Hepatocyte (in vitro differentiated cells): ENCODE data around the gene IGSF23. TPM values are rescaled to one million over a fixed set of nuclear protein-coding genes. Genes with fewer than 3 reads are reported as not detected.
"Not testable (repeated sequence)": the region's sequence is repeated elsewhere in the genome, so short reads cannot be mapped to it uniquely, and the experiment has no call there.

Experiments used
- DNase-seq: peaks from one replicate; pipeline ENCODE4 v3.0.0-alpha.2; 2016; ENCODE audit warnings: low spot score
- H2AFZ ChIP-seq: fragments of 200-600 bp; sonication (generic); 2 replicates; pipeline ENCODE4 v1.6.0; 2016; ENCODE audit warnings: antibody characterized with exemption, mild to moderate bottlenecking
- H3K27ac ChIP-seq: fragments of 200-600 bp; sonication (generic); 2 replicates; pipeline ENCODE4 v1.5.1; 2016; ENCODE audit warnings: mild to moderate bottlenecking
- H3K27me3 ChIP-seq: fragments of 200-600 bp; sonication (generic); 2 replicates; pipeline ENCODE4 v1.6.1; 2016
- H3K36me3 ChIP-seq: fragments of 200-600 bp; sonication (generic); replicated peaks from 2 replicates; pipeline ENCODE4 v1.5.1; 2016; ENCODE audit warnings: low read depth; ENCODE audit not compliant: insufficient read depth
- H3K4me1 ChIP-seq: fragments of 200-600 bp; sonication (generic); 2 replicates; pipeline ENCODE4 v1.5.1; 2016; ENCODE audit warnings: mild to moderate bottlenecking, moderate library complexity; ENCODE audit not compliant: insufficient read depth
- H3K4me2 ChIP-seq: fragments of 200-600 bp; sonication (generic); 2 replicates; pipeline ENCODE4 v1.6.0; 2016
- H3K4me3 ChIP-seq: fragments of 200-600 bp; sonication (generic); 2 replicates; pipeline ENCODE4 v1.5.1; 2016; ENCODE audit warnings: mild to moderate bottlenecking
- H3K79me2 ChIP-seq: fragments of 200-600 bp; sonication (generic); 2 replicates; pipeline ENCODE4 v1.6.0; 2017; ENCODE audit warnings: mild to moderate bottlenecking
- H3K9me2 ChIP-seq: fragments of 200-600 bp; sonication (generic); replicated peaks from 2 replicates; pipeline ENCODE4 v1.6.0; 2017; ENCODE audit warnings: mild to moderate bottlenecking; ENCODE audit not compliant: insufficient read depth
- H3K9me3 ChIP-seq: fragments of 200-600 bp; sonication (generic); 2 replicates; pipeline ENCODE4 v1.5.1; 2016; ENCODE audit warnings: low read depth, mild to moderate bottlenecking
- H4K20me1 ChIP-seq: fragments of 200-600 bp; sonication (generic); 2 replicates; pipeline ENCODE4 v1.6.0; 2016; ENCODE audit warnings: mild to moderate bottlenecking; ENCODE audit not compliant: insufficient read depth, poor library complexity, severe bottlenecking
- CTCF ChIP-seq: fragments of 200-600 bp; sonication (generic); IDR thresholded peaks from 2 replicates; pipeline ENCODE4 v1.5.1; 2016; ENCODE audit warnings: antibody characterized with exemption, mild to moderate bottlenecking; ENCODE audit not compliant: poor library complexity
- EZH2 ChIP-seq: fragments of 200-600 bp; sonication (generic); IDR thresholded peaks from 2 replicates; pipeline ENCODE4 v1.6.1; 2016; ENCODE audit warnings: antibody characterized with exemption, mild to moderate bottlenecking, borderline replicate concordance
- EZH2phosphoT487 ChIP-seq: fragments of 200-600 bp; sonication (generic); IDR thresholded peaks from one replicate; pipeline ENCODE4 v1.6.1; 2018; ENCODE audit warnings: antibody characterized with exemption, mild to moderate bottlenecking, low read depth, moderate library complexity; ENCODE audit not compliant: unreplicated experiment, severe bottlenecking
- WGBS: methylation state at CpG from one replicate; pipeline ENCODE4 v1.1.6; 2016; ENCODE audit warnings: low lambda C conversion rate; ENCODE audit errors: missing lambda C conversion rate; 5-methylcytosine and 5-hydroxymethylcytosine counted together
- polyA plus RNA-seq: library from polyadenylated mRNA; unstranded; fragments of >200 nt; fragmentation: Nextera tagmentation; extraction: Ambion mirVana; gene quantifications from 2 replicates; pipeline ENCODE4 v1.2.1, GENCODE V29; 2016
- total RNA-seq: library from RNA; depleted of rRNA; stranded (reverse); fragments of >200 nt; gene quantifications from 2 replicates; pipeline ENCODE4 v1.2.3, GENCODE V29; 2014

Gene IGSF23
- total and polyA plus RNA-seq, 2 experiments from 2014 or later: 2.1 to 3.8 TPM

GRCh38 chr19:44587963-44588770 lies 25.2 kb upstream of the IGSF23 start:
- DNase-seq: peak; percentile 55
- no peaks in the 10 kb centered on the region for H4K20me1 ChIP-seq
- peak; percentile 23 for TF ChIP-seq CTCF
- no peak for TF ChIP-seq EZH2
- H3K79me2 ChIP-seq: no peaks in the 10 kb centered on the region
- no peak overlapping the region for H2AFZ ChIP-seq
- no peaks in the 10 kb centered on the region for H3K9me2 ChIP-seq
- H3K4me3 ChIP-seq: no peak overlapping the region
- H3K9me3 ChIP-seq: no peaks in the 10 kb centered on the region
- peaks cover 21% of the 10 kb centered on the region for H3K4me1 ChIP-seq
- WGBS: 98% methylated on average over 2 of the region's 2 CpGs
- H3K36me3 ChIP-seq: no peaks in the 10 kb centered on the region
- H3K4me2 ChIP-seq: peak overlapping the region; percentile 53
- H3K27me3 ChIP-seq: no peaks in the 10 kb centered on the region
- peak overlapping the region; percentile 91 for H3K27ac ChIP-seq

- 62% methylated on average over 3 of the region's 3 CpGs for WGBS
- Histone ChIP-seq H3K4me2 (peak overlapping the region; percentile 40), H2AFZ (no peak overlapping the region), H3K4me1 (peaks cover 21% of the 10 kb centered on the region), H3K9me2 (no peaks in the 10 kb centered on the region), H3K9me3 (no peaks in the 10 kb centered on the region), H3K27ac (peak overlapping the region; percentile 91), H3K4me3 (no peak overlapping the region), H4K20me1 (no peaks in the 10 kb centered on the region), H3K79me2 (no peaks in the 10 kb centered on the region), H3K27me3 (no peaks in the 10 kb centered on the region), H3K36me3 (no peaks in the 10 kb centered on the region)
- DNase-seq: peak; percentile 49
- TF ChIP-seq EZH2: no peak
- TF ChIP-seq CTCF: no peak
- TF ChIP-seq EZH2phosphoT487: no peak
These were observed 24.6 kb upstream of the IGSF23 start for GRCh38 chr19:44588771-44589112.

- Histone ChIP-seq H3K9me3 (no peaks in the 10 kb centered on the region), H3K79me2 (no peaks in the 10 kb centered on the region), H4K20me1 (no peaks in the 10 kb centered on the region), H3K9me2 (no peaks in the 10 kb centered on the region), H3K4me2 (no peak overlapping the region), H3K27ac (peak overlapping the region; percentile 91), H3K4me1 (peaks cover 21% of the 10 kb centered on the region), H3K27me3 (no peaks in the 10 kb centered on the region), H2AFZ (no peak overlapping the region), H3K36me3 (no peaks in the 10 kb centered on the region), H3K4me3 (no peak overlapping the region)
- TF ChIP-seq EZH2 (no peak), CTCF (no peak), EZH2phosphoT487 (no peak)
- DNase-seq: no peak
- 40% methylated on average over 9 of the region's 9 CpGs for WGBS
These were observed 22.9 kb upstream of the IGSF23 start for GRCh38 chr19:44590245-44591059.

GRCh38 chr19:44591340-44591993 lies 21.9 kb upstream of the IGSF23 start:
- H3K4me3 ChIP-seq, H3K9me3 ChIP-seq, H3K9me2 ChIP-seq, H3K4me2 ChIP-seq, H2AFZ ChIP-seq, DNase-seq, H4K20me1 ChIP-seq, H3K79me2 ChIP-seq, H3K27me3 ChIP-seq, H3K36me3 ChIP-seq: not testable (repeated sequence)
- peaks cover 28% of the 10 kb centered on the region for H3K4me1 ChIP-seq
- whole genome bisulfite sequencing: 85% methylated on average over 9 of the region's 9 CpGs
- H3K27ac ChIP-seq: peak overlapping the region; percentile 91
